T-helper 17 cell (primary cell): Measurements from ENCODE around the gene RNLS. TPM values are rescaled to one million over a fixed set of nuclear protein-coding genes. Genes with fewer than 3 reads are reported as not detected.

Source experiments
- ATAC-seq: fragments of 150-1000 bp; cut with Tn5 transposase; 2 replicates; pipeline ENCODE4 v1.10.0; 2021; ENCODE audit warnings: mild to moderate bottlenecking, moderate library complexity
- DNase-seq, 3 donors: peaks; one replicate each; pipeline versions ENCODE4 v3.0.0 to v3.0.0-alpha.2; 2020 to 2021
- H3K9me3 ChIP-seq: one replicate; pipeline ENCODE4 v1.7.0; 2013; ENCODE audit warnings: low read length, mild to moderate bottlenecking; ENCODE audit not compliant: control insufficient read depth, poor library complexity, severe bottlenecking
- H3K27ac Mint-ChIP-seq: one replicate; pipeline ENCODE4 v1.8.0; 2022; ENCODE audit warnings: mild to moderate bottlenecking, moderate library complexity, mixed read lengths
- H3K27me3 Mint-ChIP-seq: one replicate; pipeline ENCODE4 v1.8.0; 2022; ENCODE audit warnings: mixed read lengths
- H3K36me3 Mint-ChIP-seq: one replicate; pipeline ENCODE4 v1.8.0; 2022; ENCODE audit warnings: low read depth, mixed read lengths
- H3K4me1 Mint-ChIP-seq: one replicate; pipeline ENCODE4 v1.8.0; 2022; ENCODE audit warnings: mild to moderate bottlenecking, mixed read lengths
- H3K4me3 Mint-ChIP-seq: one replicate; pipeline ENCODE4 v1.8.0; 2022; ENCODE audit warnings: mild to moderate bottlenecking, moderate library complexity, mixed read lengths
- total RNA-seq, 4 donors: library from RNA in 2 of 4; stranded (reverse) in 2 of 4; gene quantifications; one replicate each; pipeline ENCODE4 v1.2.3 and lab custom pipeline; 2022 to 2026

Gene RNLS
- total RNA-seq, 2 donors from 2014 or later, result 1.8 to 4.6 TPM

DNA sequence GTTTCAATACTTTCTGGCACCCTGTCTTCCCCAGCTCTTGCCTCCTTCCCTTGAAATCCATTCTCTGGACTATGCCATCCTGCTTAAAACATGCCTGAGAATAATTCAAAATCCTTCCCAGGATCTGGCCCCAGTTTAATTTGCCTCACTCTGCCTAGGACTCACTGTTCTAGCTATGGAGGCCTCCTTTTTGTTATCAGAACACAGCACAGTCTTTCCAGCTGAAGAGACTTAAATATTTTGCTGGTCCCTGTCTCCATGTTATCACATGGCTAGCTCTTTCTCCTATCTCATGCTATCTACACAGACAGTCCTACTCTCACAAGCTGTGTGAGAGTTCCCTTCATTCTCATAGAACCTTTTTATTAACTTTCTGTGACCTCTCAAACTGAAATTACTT, 194.8 kb downstream of the RNLS start:
- Mint-ChIP-seq H3K4me3 (no peak overlapping the region), H3K4me1 (peaks cover 22% of the 10 kb centered on the region), H3K27me3 (no peaks in the 10 kb centered on the region), H3K27ac (no peak overlapping the region), H3K36me3 (no peaks in the 10 kb centered on the region)
- ATAC-seq (no peak), DNase-seq (no peak)
- no peaks in the 10 kb centered on the region for H3K9me3 ChIP-seq

DNA sequence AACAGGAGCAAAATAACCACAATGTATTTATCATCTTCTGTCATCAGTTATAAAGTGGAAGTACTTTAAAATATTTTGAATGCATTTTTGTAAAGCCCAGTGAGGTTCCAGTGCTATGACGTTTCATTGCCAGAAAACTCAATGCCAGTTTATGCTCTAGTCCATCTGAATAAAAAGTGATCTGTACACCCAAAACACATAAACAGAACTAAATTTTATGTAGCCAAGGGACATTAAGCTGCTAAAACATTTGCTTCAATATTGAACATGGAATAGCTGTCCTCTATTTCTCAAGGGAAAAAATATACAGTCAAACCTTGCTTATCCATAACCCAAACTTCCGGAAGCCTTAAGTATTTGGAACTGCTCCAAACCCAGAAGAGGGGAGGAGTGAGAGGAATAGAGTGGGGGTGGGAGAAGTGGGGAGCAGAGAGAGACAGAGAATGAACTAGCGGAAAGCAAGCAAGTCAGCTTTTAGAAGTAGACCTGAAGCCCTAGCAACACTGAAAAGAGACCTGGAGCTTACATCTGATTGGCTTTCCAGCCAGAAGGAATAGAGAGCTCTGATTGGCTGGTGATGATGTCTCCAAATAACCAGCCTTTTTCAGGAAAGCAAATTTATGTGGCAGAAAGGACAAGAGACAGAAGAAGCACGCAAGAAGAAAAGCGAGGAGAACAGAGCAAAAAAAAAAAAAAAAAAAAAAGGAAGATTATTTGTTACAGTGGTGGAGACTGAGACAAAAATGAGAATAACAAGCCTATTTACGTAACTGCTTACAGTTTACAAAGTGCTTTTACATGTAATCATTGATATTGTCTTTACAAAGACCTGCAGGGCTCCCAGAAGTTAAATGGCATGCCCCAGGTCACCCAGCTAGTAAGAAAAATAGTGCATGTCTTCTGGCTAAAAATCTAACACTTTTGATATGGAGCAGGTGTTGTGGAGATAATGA, 196.0 kb downstream of the RNLS start:
- no peaks in the 10 kb centered on the region for H3K27me3 Mint-ChIP-seq
- peaks cover 21% of the 10 kb centered on the region for H3K4me1 Mint-ChIP-seq
- no peak overlapping the region for H3K4me3 Mint-ChIP-seq
- DNase-seq (no peak), ATAC-seq (no peak)
- H3K9me3 ChIP-seq, result no peaks in the 10 kb centered on the region
- no peak overlapping the region for H3K27ac Mint-ChIP-seq
- H3K36me3 Mint-ChIP-seq, result no peaks in the 10 kb centered on the region

DNA sequence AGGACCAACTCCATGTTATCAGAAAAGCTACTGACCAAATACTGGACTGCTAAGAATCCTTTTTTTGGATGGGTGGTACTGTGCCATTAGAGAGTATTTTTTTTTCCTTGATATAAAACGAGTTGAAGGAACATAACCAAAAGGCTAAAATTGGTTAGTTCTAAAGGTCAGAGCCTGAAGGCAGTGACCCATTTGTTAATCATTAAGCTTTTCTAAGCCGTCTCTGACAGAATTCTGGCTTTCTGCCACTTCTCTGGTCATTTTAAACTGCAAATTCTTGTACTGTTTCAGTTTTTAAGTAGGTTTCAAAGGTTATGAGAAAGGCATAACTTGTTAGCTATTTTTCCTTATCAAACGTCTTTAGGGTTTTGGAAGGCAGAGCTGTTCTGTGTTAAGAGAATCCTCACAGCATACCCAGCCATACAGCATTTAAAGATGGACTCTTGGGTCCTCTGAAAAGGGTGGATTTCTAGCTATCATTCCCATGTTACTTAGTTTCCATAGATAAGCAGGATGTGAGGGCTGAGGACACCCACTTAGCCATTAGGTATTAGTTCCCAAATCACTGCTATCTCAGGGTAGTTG, 196.8 kb downstream of the RNLS start:
- no peak overlapping the region for H3K4me3 Mint-ChIP-seq
- no peaks in the 10 kb centered on the region for H3K27me3 Mint-ChIP-seq
- peaks cover 15% of the 10 kb centered on the region for H3K4me1 Mint-ChIP-seq
- H3K27ac Mint-ChIP-seq, result no peak overlapping the region
- DNase-seq (no peak), ATAC-seq (no peak)
- no peaks in the 10 kb centered on the region for H3K9me3 ChIP-seq
- H3K36me3 Mint-ChIP-seq, result no peaks in the 10 kb centered on the region

DNA sequence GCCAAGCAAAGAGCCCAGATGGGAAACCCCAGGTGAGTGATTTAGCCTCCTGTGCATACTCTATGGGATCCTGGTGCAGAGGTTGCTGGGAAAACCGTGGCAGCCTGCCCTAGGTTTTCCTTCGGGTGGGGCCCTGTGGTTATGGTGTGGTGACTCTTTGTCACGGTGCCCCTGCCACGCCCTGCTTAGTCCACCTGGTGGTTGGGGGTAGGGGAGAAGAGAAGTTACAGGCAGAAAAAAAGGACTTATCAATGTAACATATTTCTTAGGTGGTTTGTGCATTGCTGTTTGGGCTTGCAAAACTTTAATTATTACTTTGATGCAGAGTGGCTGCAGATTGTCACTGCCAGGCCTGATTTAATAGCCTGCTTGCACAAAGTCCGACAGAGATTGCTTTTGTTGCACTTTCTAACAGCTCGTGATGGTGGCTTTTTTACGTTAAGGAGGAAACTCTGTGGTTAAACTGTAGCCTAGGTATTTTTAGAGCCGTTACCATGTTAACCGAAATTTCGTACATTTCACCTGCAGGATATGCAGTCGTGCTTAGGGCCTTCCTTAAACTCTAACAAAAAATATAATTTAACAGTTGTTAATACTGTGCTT, 197.4 kb downstream of the RNLS start:
- ATAC-seq, result peak; percentile 90
- H3K27ac Mint-ChIP-seq, result no peak overlapping the region
- H3K4me3 Mint-ChIP-seq, result no peak overlapping the region
- no peaks in the 10 kb centered on the region for H3K36me3 Mint-ChIP-seq
- H3K27me3 Mint-ChIP-seq, result no peaks in the 10 kb centered on the region
- peak; percentile 17 to 30 (median 26) for DNase-seq
- H3K9me3 ChIP-seq, result no peaks in the 10 kb centered on the region
- H3K4me1 Mint-ChIP-seq, result peaks cover 15% of the 10 kb centered on the region

DNA sequence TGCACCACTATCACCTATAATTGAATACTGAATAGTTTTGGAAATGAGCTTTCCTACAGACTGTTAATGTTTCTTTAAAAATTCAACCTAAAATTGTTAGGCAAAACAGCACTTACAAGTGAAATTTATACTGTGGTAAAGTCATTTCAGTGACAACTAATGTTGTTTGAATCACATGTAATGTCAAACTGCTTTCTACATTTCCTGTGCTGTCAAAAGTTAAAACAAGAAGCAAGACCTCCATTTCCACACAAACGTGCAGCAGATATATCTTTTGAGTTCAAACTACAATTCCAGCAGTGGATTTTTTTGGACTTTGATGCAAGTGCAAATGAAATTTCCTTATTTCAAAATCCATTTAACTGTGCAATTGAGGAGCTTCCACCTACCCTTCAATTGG, 199.8 kb downstream of the RNLS start:
- H3K9me3 ChIP-seq, result no peaks in the 10 kb centered on the region
- Mint-ChIP-seq H3K4me3 (no peak overlapping the region), H3K36me3 (no peaks in the 10 kb centered on the region), H3K27ac (peak overlapping the region; percentile 14), H3K27me3 (no peaks in the 10 kb centered on the region), H3K4me1 (peaks cover 15% of the 10 kb centered on the region)
- DNase-seq (no peak), ATAC-seq (no peak)

DNA sequence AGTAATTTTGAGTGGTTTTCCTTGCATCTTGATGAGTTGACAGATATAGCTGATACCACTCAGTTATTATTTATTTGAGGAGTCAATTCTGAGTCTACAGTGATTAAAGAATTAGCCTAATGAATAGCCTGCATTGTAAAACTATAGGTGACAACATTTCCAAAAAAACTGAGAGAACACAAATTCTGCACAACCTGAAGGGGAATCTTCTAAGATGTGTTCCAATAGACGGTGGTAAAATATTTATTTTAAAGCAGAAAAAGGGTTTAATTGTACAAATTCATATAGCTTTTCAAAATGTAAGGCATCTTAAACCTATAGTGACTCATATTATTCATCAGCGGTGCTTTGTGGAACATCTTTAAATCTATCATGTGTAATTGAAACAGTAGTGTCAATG, 200.4 kb downstream of the RNLS start:
- no peaks in the 10 kb centered on the region for H3K9me3 ChIP-seq
- no peaks in the 10 kb centered on the region for H3K36me3 Mint-ChIP-seq
- no peak for ATAC-seq
- no peak for DNase-seq
- no peak overlapping the region for H3K27ac Mint-ChIP-seq
- H3K27me3 Mint-ChIP-seq, result no peaks in the 10 kb centered on the region
- no peak overlapping the region for H3K4me3 Mint-ChIP-seq
- peaks cover 15% of the 10 kb centered on the region for H3K4me1 Mint-ChIP-seq

DNA sequence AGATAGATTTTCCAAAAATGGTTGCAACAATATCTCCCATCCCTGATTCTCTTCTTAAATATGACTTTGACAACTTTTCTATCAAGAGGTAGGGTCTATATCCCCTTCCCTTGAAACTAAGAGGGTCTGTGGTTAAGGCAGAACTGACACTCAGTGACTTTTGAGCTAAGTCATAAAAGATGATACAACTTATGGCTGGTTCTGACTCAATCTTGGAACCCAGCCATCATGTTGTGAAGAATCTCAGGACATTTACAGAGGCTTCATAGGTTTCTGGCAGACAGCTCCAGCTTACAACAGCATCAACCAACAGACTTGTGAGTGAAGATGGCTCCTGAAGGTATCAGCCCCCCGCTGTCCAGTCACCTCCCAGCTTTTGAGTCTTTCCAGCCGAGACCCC, 203.5 kb downstream of the RNLS start:
- no peak overlapping the region for H3K27ac Mint-ChIP-seq
- DNase-seq (no peak), ATAC-seq (no peak)
- H3K4me1 Mint-ChIP-seq, result peaks cover 6% of the 10 kb centered on the region
- no peaks in the 10 kb centered on the region for H3K9me3 ChIP-seq
- no peak overlapping the region for H3K4me3 Mint-ChIP-seq
- H3K36me3 Mint-ChIP-seq, result no peaks in the 10 kb centered on the region
- H3K27me3 Mint-ChIP-seq, result no peaks in the 10 kb centered on the region

DNA sequence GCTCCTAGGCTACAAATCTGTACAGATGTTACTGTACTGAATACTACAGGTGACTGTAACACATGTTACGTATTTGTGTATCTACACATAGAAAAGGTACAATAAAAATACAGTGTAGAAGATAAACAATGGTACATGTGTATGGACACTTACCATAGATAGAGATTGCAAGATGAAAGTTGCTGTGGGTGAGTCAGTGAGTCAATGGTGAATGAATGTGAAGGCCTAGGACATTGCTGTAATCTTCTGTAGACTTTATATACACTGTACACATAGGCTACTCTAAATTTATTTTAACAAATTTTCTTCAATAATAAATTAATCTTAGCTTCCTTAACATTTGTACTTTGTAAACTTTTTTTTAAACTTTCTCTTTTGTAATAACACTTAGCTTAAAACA, 205.6 kb downstream of the RNLS start:
- ATAC-seq, result no peak
- DNase-seq, result no peak
- H3K27me3 Mint-ChIP-seq, result no peaks in the 10 kb centered on the region
- H3K4me1 Mint-ChIP-seq, result peaks cover 2% of the 10 kb centered on the region
- no peak overlapping the region for H3K27ac Mint-ChIP-seq
- H3K4me3 Mint-ChIP-seq, result no peak overlapping the region
- H3K36me3 Mint-ChIP-seq, result no peaks in the 10 kb centered on the region
- H3K9me3 ChIP-seq, result no peaks in the 10 kb centered on the region

DNA sequence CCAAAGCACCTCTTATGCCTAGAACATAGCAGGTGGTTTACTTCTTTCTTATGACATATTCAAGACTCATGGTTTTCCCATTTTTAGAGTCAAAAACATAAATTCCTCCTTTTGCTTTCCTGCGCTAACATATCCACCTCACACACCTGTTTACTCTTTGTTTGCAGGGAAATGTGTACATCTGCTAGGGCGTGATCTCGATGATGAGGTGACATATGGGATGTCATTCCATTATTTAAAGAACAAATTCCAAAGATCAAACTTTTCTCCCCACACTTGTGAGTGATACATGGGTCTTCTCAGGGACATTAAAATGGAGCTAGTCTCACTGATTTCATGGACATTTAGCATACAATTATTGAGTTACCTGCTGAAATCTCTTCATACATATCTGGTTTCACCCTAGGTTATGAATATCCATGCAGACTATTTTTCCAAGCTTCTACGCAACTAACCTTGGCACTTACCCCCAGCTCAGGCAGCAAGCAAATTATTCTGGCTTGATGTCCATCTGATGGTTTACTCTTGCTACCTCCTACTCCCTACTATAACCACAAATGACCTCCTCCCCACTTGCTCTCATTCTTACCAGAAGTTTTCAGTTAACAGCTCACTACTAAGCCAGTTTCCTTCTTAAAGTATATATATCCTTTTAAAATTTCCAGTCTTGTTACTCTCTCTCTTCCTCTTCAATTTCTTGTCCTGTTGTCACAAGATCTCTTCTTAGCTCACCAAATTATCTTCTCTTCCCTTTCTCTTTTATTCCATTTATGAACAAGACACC, 208.5 kb downstream of the RNLS start:
- H3K4me1 Mint-ChIP-seq, result peaks cover 2% of the 10 kb centered on the region
- H3K36me3 Mint-ChIP-seq, result no peaks in the 10 kb centered on the region
- no peaks in the 10 kb centered on the region for H3K9me3 ChIP-seq
- DNase-seq (no peak), ATAC-seq (no peak)
- H3K4me3 Mint-ChIP-seq, result no peak overlapping the region
- H3K27me3 Mint-ChIP-seq, result no peaks in the 10 kb centered on the region
- H3K27ac Mint-ChIP-seq, result no peak overlapping the region

DNA sequence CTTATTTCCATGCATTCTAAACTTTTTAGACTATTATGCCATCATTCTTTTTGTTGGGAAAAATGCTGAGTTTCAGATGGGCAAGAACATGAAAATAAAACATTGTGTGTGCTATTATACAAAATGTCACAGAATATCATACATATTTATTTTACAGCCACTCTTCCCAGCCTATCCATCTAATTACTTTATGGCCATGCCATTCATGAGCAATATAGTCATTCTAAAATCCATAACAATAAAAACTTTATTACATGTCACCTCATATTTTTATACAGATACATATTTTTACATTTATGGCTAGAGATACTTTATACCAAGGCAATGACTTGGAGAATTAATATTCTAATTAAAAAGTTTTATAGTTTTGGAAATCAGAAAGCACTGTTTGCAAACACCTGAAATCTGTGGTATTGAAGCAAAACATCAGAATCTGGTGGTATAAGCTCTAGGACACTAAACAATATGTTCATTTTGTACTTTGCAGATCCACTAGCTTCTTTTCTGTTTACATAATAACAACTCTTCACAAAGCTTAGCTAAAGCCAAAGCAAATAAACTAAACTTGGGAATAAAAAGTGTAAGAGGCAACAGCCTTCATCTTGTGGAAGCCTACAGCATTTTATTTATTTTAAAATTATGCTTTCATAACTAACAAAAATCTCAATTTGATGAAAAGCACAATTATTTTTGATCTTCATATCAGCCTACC, 210.1 kb downstream of the RNLS start:
- no peaks in the 10 kb centered on the region for H3K9me3 ChIP-seq
- DNase-seq, result no peak
- H3K4me3 Mint-ChIP-seq, result no peak overlapping the region
- H3K27ac Mint-ChIP-seq, result no peak overlapping the region
- no peaks in the 10 kb centered on the region for H3K27me3 Mint-ChIP-seq
- no peak for ATAC-seq
- no peaks in the 10 kb centered on the region for H3K36me3 Mint-ChIP-seq
- peaks cover 2% of the 10 kb centered on the region for H3K4me1 Mint-ChIP-seq

DNA sequence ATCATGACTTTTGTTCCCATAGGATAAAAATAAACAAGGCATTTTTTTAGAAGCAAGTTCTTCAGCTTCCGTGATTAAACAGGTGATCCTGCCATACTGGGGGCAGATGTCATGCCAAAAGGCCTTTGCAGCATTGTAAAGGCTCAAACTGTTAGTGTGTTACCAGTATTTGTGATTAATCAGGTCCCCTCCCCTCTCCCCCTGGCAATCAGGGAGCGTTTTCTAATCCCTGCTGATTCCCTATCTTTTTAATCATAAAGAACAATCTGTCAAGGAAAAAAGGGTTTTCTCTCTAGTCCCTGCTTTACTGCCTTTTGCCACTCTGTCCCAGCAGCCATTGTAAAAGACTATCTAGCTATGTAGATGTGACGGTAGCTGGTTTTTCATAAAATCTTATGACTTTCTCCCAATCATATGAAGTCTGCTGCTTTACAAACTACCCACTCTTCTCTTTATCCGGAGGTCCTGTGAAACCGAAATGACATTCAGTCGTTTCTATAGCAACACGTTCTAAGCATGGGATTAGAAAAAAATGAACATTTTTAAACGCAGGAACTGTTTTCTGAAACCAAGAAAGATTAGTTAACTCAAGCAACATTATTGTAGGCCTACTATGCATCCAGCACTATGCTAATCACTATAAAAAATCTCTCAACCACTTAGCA, 210.9 kb downstream of the RNLS start:
- no peaks in the 10 kb centered on the region for H3K36me3 Mint-ChIP-seq
- H3K27ac Mint-ChIP-seq, result no peak overlapping the region
- ATAC-seq (no peak), DNase-seq (no peak)
- no peaks in the 10 kb centered on the region for H3K27me3 Mint-ChIP-seq
- peaks cover 2% of the 10 kb centered on the region for H3K4me1 Mint-ChIP-seq
- no peaks in the 10 kb centered on the region for H3K9me3 ChIP-seq
- no peak overlapping the region for H3K4me3 Mint-ChIP-seq

DNA sequence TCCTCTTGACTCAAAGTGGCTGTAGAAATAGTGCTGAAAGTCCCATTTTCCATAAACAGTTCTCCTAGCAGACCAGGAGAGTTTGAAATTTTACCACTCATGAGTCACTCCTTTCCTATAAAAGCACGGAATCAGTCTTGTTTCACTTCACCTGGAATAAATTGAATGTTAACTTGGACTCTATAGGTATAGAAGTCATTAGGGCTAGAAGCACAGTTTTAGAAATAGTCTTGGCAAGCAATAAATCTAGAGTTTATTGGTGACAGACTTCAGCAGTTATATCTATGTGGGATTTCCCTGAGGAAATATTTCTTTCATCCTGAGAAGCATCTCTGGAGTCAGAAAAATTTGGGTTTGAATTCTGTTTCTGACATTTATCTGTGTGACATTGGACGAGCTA, 212.4 kb downstream of the RNLS start:
- no peaks in the 10 kb centered on the region for H3K36me3 Mint-ChIP-seq
- H3K4me3 Mint-ChIP-seq, result no peak overlapping the region
- H3K27ac Mint-ChIP-seq, result no peak overlapping the region
- peaks cover 2% of the 10 kb centered on the region for H3K4me1 Mint-ChIP-seq
- ATAC-seq (no peak), DNase-seq (no peak)
- H3K9me3 ChIP-seq, result no peaks in the 10 kb centered on the region
- H3K27me3 Mint-ChIP-seq, result no peaks in the 10 kb centered on the region
